Astrocyte (in vitro differentiated cells and primary cell): ENCODE data around the gene TRIM9. TPM values are rescaled to one million over a fixed set of nuclear protein-coding genes. Genes with fewer than 3 reads are reported as not detected.

Experiments used
- DNase-seq: peaks from one replicate; pipeline ENCODE4 v3.0.0-alpha.2; 2010; ENCODE audit warnings: low read depth
- FAIRE-seq: peaks from 2 replicates; lab custom pipeline; 2011; peaks lifted over from hg19 to GRCh38; lab: Jason Lieb, UNC
- H2AFZ ChIP-seq: 2 replicates; pipeline ENCODE4 v1.6.0; 2012; ENCODE audit warnings: low read depth, low read length, inconsistent platforms
- H3K27ac ChIP-seq: 2 replicates; pipeline ENCODE4 v1.5.1; 2011; ENCODE audit warnings: low read depth, low read length, inconsistent platforms
- H3K27me3 ChIP-seq: 2 replicates; pipeline ENCODE4 v1.6.0; 2011; ENCODE audit warnings: low read length, inconsistent platforms; ENCODE audit not compliant: insufficient read depth
- H3K36me3 ChIP-seq: 2 replicates; pipeline ENCODE4 v1.5.1; 2011; ENCODE audit warnings: low read length, inconsistent platforms; ENCODE audit not compliant: insufficient read depth
- H3K4me1 ChIP-seq: 2 replicates; pipeline ENCODE4 v1.5.1; 2011; ENCODE audit warnings: low read length, inconsistent platforms; ENCODE audit not compliant: insufficient read depth
- H3K4me2 ChIP-seq: 2 replicates; pipeline ENCODE4 v1.6.0; 2012; ENCODE audit warnings: low read length, inconsistent platforms
- H3K4me3 ChIP-seq: 2 replicates; pipeline ENCODE4 v1.5.1; 2011; ENCODE audit warnings: low read depth, mild to moderate bottlenecking, low read length, inconsistent platforms; ENCODE audit not compliant: insufficient read depth
- H3K79me2 ChIP-seq: 2 replicates; pipeline ENCODE4 v1.6.0; 2012; ENCODE audit warnings: mild to moderate bottlenecking, low read length, inconsistent platforms; ENCODE audit not compliant: insufficient read depth
- H3K9ac ChIP-seq: 2 replicates; pipeline ENCODE4 v1.6.0; 2012; ENCODE audit warnings: mild to moderate bottlenecking, low read length, inconsistent platforms
- H3K9me3 ChIP-seq: 2 replicates; pipeline ENCODE4 v1.5.1; 2012; ENCODE audit warnings: low read depth, mild to moderate bottlenecking, low read length, inconsistent platforms; ENCODE audit not compliant: insufficient read depth
- H4K20me1 ChIP-seq: 2 replicates; pipeline ENCODE4 v1.6.0; 2012; ENCODE audit warnings: low read length, inconsistent platforms; ENCODE audit not compliant: insufficient read depth
- H3K27ac Mint-ChIP-seq: one replicate; pipeline ENCODE4 v1.8.0; 2021; ENCODE audit warnings: mild to moderate bottlenecking, mixed read lengths; ENCODE audit not compliant: unreplicated experiment
- H3K27me3 Mint-ChIP-seq: one replicate; pipeline ENCODE4 v1.8.0; 2021; ENCODE audit warnings: low read depth, mixed read lengths; ENCODE audit not compliant: unreplicated experiment
- H3K36me3 Mint-ChIP-seq: one replicate; pipeline ENCODE4 v1.8.0; 2021; ENCODE audit warnings: low read depth, mixed read lengths; ENCODE audit not compliant: unreplicated experiment
- H3K4me1 Mint-ChIP-seq: one replicate; pipeline ENCODE4 v1.8.0; 2021; ENCODE audit warnings: low read depth, mixed read lengths; ENCODE audit not compliant: unreplicated experiment
- H3K4me3 Mint-ChIP-seq: one replicate; pipeline ENCODE4 v1.8.0; 2021; ENCODE audit warnings: mild to moderate bottlenecking, moderate library complexity, mixed read lengths; ENCODE audit not compliant: unreplicated experiment
- H3K9me3 Mint-ChIP-seq: one replicate; pipeline ENCODE4 v1.8.0; 2021; ENCODE audit warnings: mild to moderate bottlenecking, mixed read lengths; ENCODE audit not compliant: unreplicated experiment
- EZH2 ChIP-seq: IDR thresholded peaks from 2 replicates; pipeline ENCODE4 v1.6.1; 2012; ENCODE audit warnings: mild to moderate bottlenecking, low read length, inconsistent platforms; ENCODE audit not compliant: insufficient read depth
- total RNA-seq: library from RNA; stranded (reverse); gene quantifications from 2 replicates; pipeline ENCODE4 v1.2.1, GENCODE V29; 2021
- TF ChIP-seq, protein P1 (sequence below): IDR thresholded peaks from 2 replicates; pipeline ENCODE4 v1.5.1; 2011; ENCODE audit warnings: low read depth, mild to moderate bottlenecking, inconsistent platforms, low read length, moderate library complexity; ENCODE audit not compliant: insufficient read depth

The TRIM9 gene
- total RNA-seq, 1 donor from 2014 or later, result 4.7 TPM

DNA sequence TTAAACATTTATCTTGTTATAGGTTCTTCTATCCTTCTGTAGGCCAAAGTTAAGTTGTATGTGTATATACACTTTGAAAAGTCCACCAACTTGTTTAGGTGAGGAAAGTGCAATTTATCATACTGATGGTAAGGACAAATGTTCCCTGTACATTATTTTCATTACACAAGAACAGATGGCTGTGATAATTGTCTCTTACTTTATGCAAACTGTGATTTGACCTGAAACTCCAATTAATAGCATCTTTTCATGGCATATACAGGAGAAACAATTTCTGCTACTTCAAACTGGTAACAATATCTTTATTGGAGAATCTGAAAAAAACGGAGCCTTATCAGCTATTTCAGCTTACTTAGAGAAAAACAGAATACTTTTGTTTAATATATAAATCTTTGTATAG is 5.6 kb downstream of the TRIM9 start:
- H3K4me1 Mint-ChIP-seq, result peaks cover 12% of the 10 kb centered on the region

GRCh38 chr14:51087031-51087441 is 7.9 kb downstream of the TRIM9 start:
- Mint-ChIP-seq H3K4me1 (peaks cover 7% of the 10 kb centered on the region), H3K4me3 (no peak overlapping the region), H3K27me3 (peaks cover 2% of the 10 kb centered on the region), H3K9me3 (no peaks in the 10 kb centered on the region), H3K27ac (peak overlapping the region; percentile 10), H3K36me3 (no peaks in the 10 kb centered on the region)
- Histone ChIP-seq H3K27me3 (peaks cover 1% of the 10 kb centered on the region), H3K79me2 (no peaks in the 10 kb centered on the region), H3K9ac (no peak overlapping the region), H3K27ac (no peak overlapping the region), H3K4me1 (no peaks in the 10 kb centered on the region), H3K4me2 (no peak overlapping the region), H2AFZ (no peak overlapping the region), H4K20me1 (no peaks in the 10 kb centered on the region), H3K36me3 (no peaks in the 10 kb centered on the region), H3K9me3 (no peaks in the 10 kb centered on the region), H3K4me3 (no peak overlapping the region)
- DNase-seq (no peak), FAIRE-seq (no peak)
- TF ChIP-seq EZH2, result no peak
- TF ChIP-seq, protein P1, sequence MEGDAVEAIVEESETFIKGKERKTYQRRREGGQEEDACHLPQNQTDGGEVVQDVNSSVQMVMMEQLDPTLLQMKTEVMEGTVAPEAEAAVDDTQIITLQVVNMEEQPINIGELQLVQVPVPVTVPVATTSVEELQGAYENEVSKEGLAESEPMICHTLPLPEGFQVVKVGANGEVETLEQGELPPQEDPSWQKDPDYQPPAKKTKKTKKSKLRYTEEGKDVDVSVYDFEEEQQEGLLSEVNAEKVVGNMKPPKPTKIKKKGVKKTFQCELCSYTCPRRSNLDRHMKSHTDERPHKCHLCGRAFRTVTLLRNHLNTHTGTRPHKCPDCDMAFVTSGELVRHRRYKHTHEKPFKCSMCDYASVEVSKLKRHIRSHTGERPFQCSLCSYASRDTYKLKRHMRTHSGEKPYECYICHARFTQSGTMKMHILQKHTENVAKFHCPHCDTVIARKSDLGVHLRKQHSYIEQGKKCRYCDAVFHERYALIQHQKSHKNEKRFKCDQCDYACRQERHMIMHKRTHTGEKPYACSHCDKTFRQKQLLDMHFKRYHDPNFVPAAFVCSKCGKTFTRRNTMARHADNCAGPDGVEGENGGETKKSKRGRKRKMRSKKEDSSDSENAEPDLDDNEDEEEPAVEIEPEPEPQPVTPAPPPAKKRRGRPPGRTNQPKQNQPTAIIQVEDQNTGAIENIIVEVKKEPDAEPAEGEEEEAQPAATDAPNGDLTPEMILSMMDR, result no peak

More for the DNA sequence above, 5.6 kb downstream of the TRIM9 start:
- Histone ChIP-seq H2AFZ (no peak overlapping the region), H4K20me1 (no peaks in the 10 kb centered on the region), H3K9ac (no peak overlapping the region), H3K4me2 (no peak overlapping the region), H3K9me3 (no peaks in the 10 kb centered on the region), H3K36me3 (no peaks in the 10 kb centered on the region), H3K27ac (no peak overlapping the region), H3K4me1 (peaks cover 11% of the 10 kb centered on the region), H3K27me3 (peaks cover 19% of the 10 kb centered on the region), H3K79me2 (no peaks in the 10 kb centered on the region), H3K4me3 (no peak overlapping the region)
- Mint-ChIP-seq H3K4me3 (no peak overlapping the region), H3K9me3 (no peaks in the 10 kb centered on the region), H3K36me3 (no peaks in the 10 kb centered on the region), H3K27me3 (peaks cover 15% of the 10 kb centered on the region), H3K27ac (no peak overlapping the region)
- TF ChIP-seq, protein P1, result no peak
- TF ChIP-seq EZH2, result no peak
- FAIRE-seq (no peak), DNase-seq (no peak)

- Histone ChIP-seq H3K4me1 (no peaks in the 10 kb centered on the region), H3K4me2 (no peak overlapping the region), H3K27ac (no peak overlapping the region), H3K9me3 (no peaks in the 10 kb centered on the region), H3K36me3 (no peaks in the 10 kb centered on the region), H3K79me2 (no peaks in the 10 kb centered on the region), H2AFZ (no peak overlapping the region), H3K27me3 (no peaks in the 10 kb centered on the region), H4K20me1 (no peaks in the 10 kb centered on the region), H3K4me3 (no peak overlapping the region), H3K9ac (no peak overlapping the region)
- no peak for TF ChIP-seq EZH2
- TF ChIP-seq, protein P1, result no peak
- Mint-ChIP-seq H3K36me3 (peaks cover 2% of the 10 kb centered on the region), H3K4me3 (no peak overlapping the region), H3K27ac (no peak overlapping the region), H3K27me3 (no peaks in the 10 kb centered on the region), H3K4me1 (peaks cover 8% of the 10 kb centered on the region), H3K9me3 (no peaks in the 10 kb centered on the region)
- FAIRE-seq (no peak), DNase-seq (no peak)
These were observed 8.9 kb downstream of the TRIM9 start for GRCh38 chr14:51086044-51086443.
